ENCODE measurements around the gene FBXO42. TPM values are rescaled to one million over a fixed set of nuclear protein-coding genes. Genes with fewer than 3 reads are reported as not detected.
A peak's percentile ranks its signal among the peaks of the same experiment; 100 is the strongest.

Gene FBXO42
- total RNA-seq, 1 donor, result 16.3 TPM

DNA sequence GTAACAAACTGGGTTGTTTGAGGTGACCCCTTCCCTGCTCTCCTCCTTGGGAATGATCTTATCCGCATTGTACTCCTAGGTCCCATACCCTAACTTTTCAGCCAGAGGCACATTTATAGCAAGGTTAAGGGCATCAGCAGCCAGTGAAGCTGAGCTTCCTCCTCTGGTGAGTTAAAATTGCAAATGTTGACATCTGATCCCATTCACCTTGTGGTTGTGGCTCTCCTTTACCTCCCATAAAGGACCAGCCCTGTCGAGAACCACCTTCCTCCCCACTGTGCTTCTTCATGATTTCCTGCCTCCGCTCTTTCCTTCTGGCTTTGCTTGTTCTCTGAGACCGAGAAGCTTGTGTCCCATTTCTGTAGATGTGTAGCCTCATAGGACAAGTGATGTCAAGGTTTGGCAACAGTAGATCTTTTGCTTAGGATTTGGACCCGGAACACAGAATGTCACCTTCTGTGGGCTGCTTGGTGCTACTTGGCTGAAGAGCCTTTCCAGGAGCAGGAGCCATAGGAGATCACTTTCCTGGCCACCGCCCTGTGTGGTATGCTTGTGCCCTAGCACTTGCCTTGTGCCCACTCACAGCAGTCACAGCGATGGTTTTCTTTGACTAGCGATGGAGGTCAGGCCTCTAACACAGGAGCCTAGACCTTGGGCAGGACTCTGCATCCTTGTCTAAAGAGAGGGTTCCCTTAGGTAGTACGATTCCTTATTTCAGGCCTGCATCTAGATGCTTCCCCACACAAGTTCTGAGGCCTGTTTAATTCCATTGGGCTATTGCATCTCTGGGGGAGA is 33.6 kb upstream of the FBXO42 start:
- peaks cover 46% of the 10 kb centered on the region for H3K4me1 ChIP-seq (ENCODE audit: insufficient read depth, low read length)

GRCh38 chr1:16383888-16384287 is 31.6 kb upstream of the FBXO42 start:
- H4K20me1 ChIP-seq (ENCODE audit: insufficient read depth, low read length), result peaks cover 63% of the 10 kb centered on the region
- no peak overlapping the region for H3K4me2 ChIP-seq (ENCODE audit: insufficient read depth, low read length)
- peak overlapping the region; percentile 84 for H3K27ac ChIP-seq (ENCODE audit: low read depth, low read length)
- peak; percentile 5 for DNase-seq (ENCODE audit: insufficient read length, low spot score, missing footprints)
- H3K4me3 ChIP-seq (ENCODE audit: insufficient read depth, low read length), result no peak overlapping the region
- no peak overlapping the region for H2AFZ ChIP-seq (ENCODE audit: low read length)
- TF ChIP-seq CTCF (IDR thresholded peaks at IDR 0.05; ENCODE audit: extremely low read depth, low read depth, low read length), result no peak
- H3K9me3 ChIP-seq (ENCODE audit: low read depth, low read length), result no peaks in the 10 kb centered on the region
- peaks cover 46% of the 10 kb centered on the region for H3K4me1 ChIP-seq (ENCODE audit: insufficient read depth, low read length)
- H3K36me3 ChIP-seq (ENCODE audit: insufficient read depth, low read length), result no peaks in the 10 kb centered on the region
- no peaks in the 10 kb centered on the region for H3K27me3 ChIP-seq (ENCODE audit: insufficient read depth, low read length)
- H3K79me2 ChIP-seq (ENCODE audit: insufficient read depth, low read length), result peaks cover 90% of the 10 kb centered on the region

More for the DNA sequence above, 33.6 kb upstream of the FBXO42 start:
- H3K36me3 ChIP-seq (ENCODE audit: insufficient read depth, low read length), result no peaks in the 10 kb centered on the region
- no peaks in the 10 kb centered on the region for H3K27me3 ChIP-seq (ENCODE audit: insufficient read depth, low read length)
- H2AFZ ChIP-seq (ENCODE audit: low read length), result no peak overlapping the region
- H3K4me3 ChIP-seq (ENCODE audit: insufficient read depth, low read length), result no peak overlapping the region
- no peak for TF ChIP-seq CTCF (IDR thresholded peaks at IDR 0.05; ENCODE audit: extremely low read depth, low read depth, low read length)
- DNase-seq (ENCODE audit: insufficient read length, low spot score, missing footprints), result no peak
- peaks cover 67% of the 10 kb centered on the region for H4K20me1 ChIP-seq (ENCODE audit: insufficient read depth, low read length)
- H3K27ac ChIP-seq (ENCODE audit: low read depth, low read length), result peak overlapping the region; percentile 84
- H3K4me2 ChIP-seq (ENCODE audit: insufficient read depth, low read length), result peak overlapping the region; percentile 97
- H3K9me3 ChIP-seq (ENCODE audit: low read depth, low read length), result no peaks in the 10 kb centered on the region
- peaks cover 87% of the 10 kb centered on the region for H3K79me2 ChIP-seq (ENCODE audit: insufficient read depth, low read length)

GRCh38 chr1:16380868-16381267 is 28.6 kb upstream of the FBXO42 start:
- Histone ChIP-seq H3K79me2 (ENCODE audit: insufficient read depth, low read length) (peaks cover 98% of the 10 kb centered on the region), H3K27me3 (ENCODE audit: insufficient read depth, low read length) (no peaks in the 10 kb centered on the region), H3K4me1 (ENCODE audit: insufficient read depth, low read length) (peaks cover 24% of the 10 kb centered on the region), H4K20me1 (ENCODE audit: insufficient read depth, low read length) (peaks cover 54% of the 10 kb centered on the region), H3K36me3 (ENCODE audit: insufficient read depth, low read length) (no peaks in the 10 kb centered on the region), H3K4me2 (ENCODE audit: insufficient read depth, low read length) (no peak overlapping the region), H3K9me3 (ENCODE audit: low read depth, low read length) (no peaks in the 10 kb centered on the region), H3K27ac (ENCODE audit: low read depth, low read length) (no peak overlapping the region), H3K4me3 (ENCODE audit: insufficient read depth, low read length) (no peak overlapping the region), H2AFZ (ENCODE audit: low read length) (no peak overlapping the region)
- no peak for TF ChIP-seq CTCF (IDR thresholded peaks at IDR 0.05; ENCODE audit: extremely low read depth, low read depth, low read length)
- no peak for DNase-seq (ENCODE audit: insufficient read length, low spot score, missing footprints)

DNA sequence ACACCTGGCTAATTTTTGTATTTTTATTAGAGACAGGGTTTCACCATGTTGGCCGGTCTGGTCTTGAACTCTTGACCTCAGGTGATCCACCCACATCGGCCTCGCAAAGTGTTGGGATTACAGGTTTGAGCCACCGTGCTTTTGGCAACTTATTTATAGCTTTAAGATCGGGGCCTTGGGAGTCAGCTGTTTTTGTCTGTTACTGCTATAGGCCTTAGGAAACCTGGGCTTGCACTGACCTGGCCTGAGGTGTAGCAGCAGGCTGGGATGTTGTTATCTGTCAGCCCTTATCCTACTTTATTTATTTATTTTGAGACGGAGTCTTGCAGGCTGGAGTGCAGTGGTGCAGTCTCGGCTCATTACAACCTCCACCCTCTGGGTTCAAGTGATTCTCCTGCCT is 26.2 kb upstream of the FBXO42 start:
- Histone ChIP-seq H3K27ac (ENCODE audit: low read depth, low read length) (no peak overlapping the region), H3K79me2 (ENCODE audit: insufficient read depth, low read length) (peaks cover 99% of the 10 kb centered on the region), H4K20me1 (ENCODE audit: insufficient read depth, low read length) (peaks cover 52% of the 10 kb centered on the region), H2AFZ (ENCODE audit: low read length) (no peak overlapping the region), H3K9me3 (ENCODE audit: low read depth, low read length) (no peaks in the 10 kb centered on the region), H3K36me3 (ENCODE audit: insufficient read depth, low read length) (no peaks in the 10 kb centered on the region), H3K4me1 (ENCODE audit: insufficient read depth, low read length) (peaks cover 12% of the 10 kb centered on the region), H3K4me3 (ENCODE audit: insufficient read depth, low read length) (no peak overlapping the region), H3K4me2 (ENCODE audit: insufficient read depth, low read length) (no peak overlapping the region), H3K27me3 (ENCODE audit: insufficient read depth, low read length) (no peaks in the 10 kb centered on the region)
- DNase-seq (ENCODE audit: insufficient read length, low spot score, missing footprints), result no peak
- no peak for TF ChIP-seq CTCF (IDR thresholded peaks at IDR 0.05; ENCODE audit: extremely low read depth, low read depth, low read length)
